ENCODE data around the gene KCNK2.

The KCNK2 gene

GRCh38 chr1:215285013-215285800 is 202.7 kb downstream of the KCNK2 start:
- Histone ChIP-seq H3F3A (ENCODE audit: low read depth) (no peaks in the 10 kb centered on the region), H3K4me1 (ENCODE audit: insufficient read depth, low read length, poor library complexity, severe bottlenecking) (no peaks in the 10 kb centered on the region), H3K9me3 (ENCODE audit: insufficient read depth, low read depth, low read length) (no peaks in the 10 kb centered on the region), H3K4me3 (ENCODE audit: low read length, poor library complexity, severe bottlenecking) (no peak overlapping the region), H3K9me2 (replicated peaks; ENCODE audit: low read depth, low read length) (no peaks in the 10 kb centered on the region), H4K20me1 (ENCODE audit: insufficient read depth, low read length, poor library complexity, severe bottlenecking) (no peaks in the 10 kb centered on the region), H3K4me2 (ENCODE audit: low read depth, low read length, poor library complexity, severe bottlenecking) (no peak overlapping the region), H3K27me3 (ENCODE audit: insufficient read depth, low read length, poor library complexity, severe bottlenecking) (no peaks in the 10 kb centered on the region), H2AFZ (ENCODE audit: low read length) (no peak overlapping the region), H3K36me3 (ENCODE audit: insufficient read depth, low read length) (no peaks in the 10 kb centered on the region), H3K9ac (ENCODE audit: low read depth, low read length, poor library complexity, severe bottlenecking) (no peak overlapping the region), H3K79me2 (ENCODE audit: insufficient read depth, low read length) (no peaks in the 10 kb centered on the region)
- TF ChIP-seq EZH2phosphoT487 (IDR thresholded peaks at IDR 0.05; ENCODE audit: borderline replicate concordance): no peak
- TF ChIP-seq, protein P1, sequence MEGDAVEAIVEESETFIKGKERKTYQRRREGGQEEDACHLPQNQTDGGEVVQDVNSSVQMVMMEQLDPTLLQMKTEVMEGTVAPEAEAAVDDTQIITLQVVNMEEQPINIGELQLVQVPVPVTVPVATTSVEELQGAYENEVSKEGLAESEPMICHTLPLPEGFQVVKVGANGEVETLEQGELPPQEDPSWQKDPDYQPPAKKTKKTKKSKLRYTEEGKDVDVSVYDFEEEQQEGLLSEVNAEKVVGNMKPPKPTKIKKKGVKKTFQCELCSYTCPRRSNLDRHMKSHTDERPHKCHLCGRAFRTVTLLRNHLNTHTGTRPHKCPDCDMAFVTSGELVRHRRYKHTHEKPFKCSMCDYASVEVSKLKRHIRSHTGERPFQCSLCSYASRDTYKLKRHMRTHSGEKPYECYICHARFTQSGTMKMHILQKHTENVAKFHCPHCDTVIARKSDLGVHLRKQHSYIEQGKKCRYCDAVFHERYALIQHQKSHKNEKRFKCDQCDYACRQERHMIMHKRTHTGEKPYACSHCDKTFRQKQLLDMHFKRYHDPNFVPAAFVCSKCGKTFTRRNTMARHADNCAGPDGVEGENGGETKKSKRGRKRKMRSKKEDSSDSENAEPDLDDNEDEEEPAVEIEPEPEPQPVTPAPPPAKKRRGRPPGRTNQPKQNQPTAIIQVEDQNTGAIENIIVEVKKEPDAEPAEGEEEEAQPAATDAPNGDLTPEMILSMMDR (conservative IDR thresholded peaks at IDR 0.05; ENCODE audit: low read length): no peak
